Stimulated activated CD8-positive, alpha-beta memory T cell treated with anti-CD3 and anti-CD28 coated beads, Interleukin-15, amount 100 ng/mL, for 48 hours (primary cell): Measurements from ENCODE around the gene TCP1.
"Not testable (repeated sequence)": the region's sequence is repeated elsewhere in the genome, so short reads cannot be mapped to it uniquely, and the experiment has no call there.

Experiments
- DNase-seq, 2 donors: peaks; one replicate each; pipeline ENCODE4 v3.0.0-alpha.2; 2020; ENCODE audit warnings: low read depth in 2 of 2

Gene TCP1

GRCh38 chr6:159739341-159739740 is 50.1 kb downstream of the TCP1 start:
- DNase-seq, result no peak

DNA sequence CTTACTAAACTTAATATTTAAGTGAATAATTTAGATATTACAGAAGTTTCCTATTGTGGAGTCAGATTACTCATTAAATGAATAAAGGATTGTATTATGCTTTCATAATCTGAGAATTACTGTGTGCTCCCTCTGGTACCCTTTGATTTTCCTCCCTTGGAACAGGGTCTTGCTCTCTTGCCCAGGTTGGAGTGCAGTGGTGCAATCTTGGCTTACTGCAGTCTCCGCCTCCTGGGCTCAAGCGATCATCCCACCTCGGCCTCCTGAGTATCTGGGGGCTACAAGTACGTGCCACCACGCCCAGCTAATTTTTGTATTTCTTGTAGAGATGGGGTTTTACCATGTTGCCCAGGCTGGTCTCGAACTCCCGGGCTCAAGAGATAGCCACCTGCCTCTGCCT is 52.5 kb downstream of the TCP1 start:
- no peak for DNase-seq

DNA sequence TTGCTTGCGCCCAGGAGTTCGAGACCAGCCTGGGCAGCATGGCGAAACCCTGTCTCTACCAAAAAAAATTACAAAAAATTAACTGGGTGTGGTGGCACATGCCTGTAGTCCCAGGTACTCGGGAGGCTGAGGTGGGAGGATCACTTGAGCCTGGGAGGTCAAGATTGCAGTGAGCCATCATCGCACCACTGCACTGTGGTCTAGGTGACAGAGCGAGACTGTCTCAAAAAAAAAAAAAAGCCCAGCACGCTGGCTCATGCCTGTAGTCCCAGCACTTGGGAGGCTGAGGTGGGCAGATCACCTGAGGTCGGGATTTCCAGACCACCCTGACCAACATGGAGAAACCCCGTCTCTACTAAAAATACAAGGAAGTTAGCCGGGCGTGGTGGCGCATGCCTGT is 56.0 kb downstream of the TCP1 start:
- not testable (repeated sequence) for DNase-seq

DNA sequence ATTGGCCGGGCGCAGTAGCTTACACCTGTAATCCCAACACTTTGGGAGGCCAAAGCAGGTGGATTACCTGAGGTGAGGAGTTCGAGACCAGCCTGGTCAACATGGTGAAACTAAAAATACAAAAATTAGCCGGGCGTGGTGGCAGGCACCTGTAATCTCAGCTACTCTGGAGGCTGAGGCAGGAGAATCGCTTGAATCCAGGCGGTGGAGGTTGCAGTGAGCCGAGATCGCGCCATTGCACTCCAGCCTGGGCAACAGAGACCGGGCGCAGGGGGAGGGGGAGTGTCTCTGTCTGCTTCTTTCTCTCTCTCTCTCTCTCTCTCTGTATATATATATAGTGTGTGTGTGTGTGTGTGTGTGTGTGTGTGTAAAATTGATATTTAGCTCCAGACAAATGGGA is 56.9 kb downstream of the TCP1 start:
- DNase-seq, result not testable (repeated sequence)

- DNase-seq, result no peak
Observed at GRCh38 chr6:159730332-159730676, 59.1 kb downstream of the TCP1 start.

DNA sequence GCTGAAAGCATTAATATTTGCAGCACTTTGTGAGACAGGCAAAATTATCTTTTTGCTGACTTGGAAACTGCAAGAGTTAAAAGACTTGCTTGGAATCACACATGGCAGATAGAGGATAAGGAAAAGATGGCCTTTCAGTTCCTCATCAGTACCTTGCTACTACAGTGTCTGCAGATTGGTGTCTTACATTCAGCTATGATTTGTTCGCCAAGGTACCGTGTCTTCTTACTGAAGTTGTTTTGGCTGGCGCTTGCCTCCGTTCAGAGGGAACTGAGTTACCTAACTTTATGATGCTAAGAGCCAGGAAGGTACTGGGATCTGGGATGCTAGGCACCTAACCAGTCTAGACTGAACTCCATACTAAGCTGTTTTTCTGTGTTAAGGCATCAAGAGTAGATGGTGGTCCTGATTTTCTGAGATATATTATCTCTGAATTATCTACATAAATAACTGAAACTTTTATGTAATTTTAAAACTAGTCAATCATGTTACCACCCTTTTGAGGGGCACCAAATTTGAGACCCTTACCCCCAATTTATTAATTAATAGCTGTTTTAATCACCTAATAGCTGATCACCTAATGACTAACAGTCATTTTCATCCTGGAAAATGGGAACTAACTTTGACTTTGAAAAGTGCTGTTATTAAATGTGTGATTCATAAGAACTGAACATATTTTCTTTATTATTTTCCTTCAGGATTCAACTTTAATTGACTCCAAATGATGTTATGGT is 59.6 kb downstream of the TCP1 start:
- no peak for DNase-seq

- DNase-seq, result no peak
Observed at GRCh38 chr6:159728531-159728964, 60.9 kb downstream of the TCP1 start.
